ENCODE data around the gene EHD3. TPM values are rescaled to one million over a fixed set of nuclear protein-coding genes. Genes with fewer than 3 reads are reported as not detected.

The EHD3 gene
- 56.6 and 57.5 TPM in 2 replicates for total RNA-seq

DNA sequence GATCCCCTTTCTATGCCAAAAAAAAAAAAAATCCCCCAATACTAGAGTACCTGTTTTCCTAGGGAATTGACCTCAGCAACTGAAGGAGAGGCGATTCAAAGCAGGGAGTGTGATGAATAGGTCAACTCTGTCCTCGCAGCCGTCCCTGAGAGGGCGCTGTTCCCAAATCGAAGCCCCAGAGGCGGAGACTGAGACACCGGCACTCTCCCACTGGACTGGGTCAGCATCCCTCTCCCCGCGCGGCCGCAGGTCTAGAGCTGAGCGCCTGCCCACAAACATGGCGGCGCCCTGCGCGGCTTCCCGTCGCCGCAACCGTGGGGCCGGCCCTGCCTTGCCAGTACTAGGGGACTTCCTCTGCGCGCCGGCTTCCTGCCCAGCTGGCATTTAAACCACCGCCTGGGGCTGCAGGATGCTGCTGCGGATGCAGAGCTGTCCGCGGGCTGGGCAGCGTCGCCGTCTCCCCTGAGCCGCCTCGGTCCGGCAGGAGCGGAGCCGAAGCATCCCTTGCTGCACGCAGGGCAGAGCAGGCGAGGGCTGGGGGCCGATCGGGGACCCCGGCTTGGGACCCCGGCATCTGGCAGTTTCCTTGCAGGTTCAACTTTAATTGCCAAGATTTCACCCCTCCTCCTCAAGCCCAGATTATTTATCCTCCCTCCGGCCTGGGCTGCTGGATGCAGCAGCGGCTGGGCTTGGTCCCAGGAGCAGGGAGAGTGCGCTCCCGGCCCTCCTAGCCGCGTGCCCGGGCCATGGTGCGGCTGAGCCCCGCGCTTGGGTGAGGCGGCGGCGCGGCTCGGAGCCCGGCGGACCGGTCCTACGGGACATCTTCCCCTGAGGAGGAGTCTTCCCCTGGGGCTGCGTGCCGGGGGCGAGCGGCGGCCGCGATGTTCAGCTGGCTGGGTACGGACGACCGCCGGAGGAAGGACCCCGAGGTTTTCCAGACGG lies at the start of gene EHD3:
TSS of gene EHD3 (plus strand) at position 412 of the 942 bp plus-strand sequence. CDS start at position 882, 470 bp downstream.

GRCh38 chr2:31217465-31218200 lies 16.3 kb upstream of the EHD3 start, which contains the start of gene CAPN14:
CAPN14 (minus strand) TSS chr2:31217515; CDS start chr2:31205447, 12,068 bp downstream.

Other genes with a start within 250 kb of the EHD3 start
- gene GALNT14, start 95.7 kb upstream of the EHD3 start, total RNA-seq = 0.85 and 1.7 TPM in 2 replicates
- under 0.01 and 0.28 TPM in 2 replicates for gene CAPN14, start 16.6 kb upstream of the EHD3 start, total RNA-seq
- 0.28 and 0.38 TPM in 2 replicates for gene XDH, start 180.6 kb downstream of the EHD3 start, total RNA-seq